ENCODE data around the gene SIK3.

GRCh38 chr11:116928845-116929244 is 169.4 kb downstream of the SIK3 start:
- TF ChIP-seq CTCF (IDR thresholded peaks at IDR 0.05), result no peak
- no peak for TF ChIP-seq POLR2A (IDR thresholded peaks at IDR 0.05)
